ENCODE measurements around the gene SPATA31D3. TPM values are rescaled to one million over a fixed set of nuclear protein-coding genes. Genes with fewer than 3 reads are reported as not detected.
"Not testable (repeated sequence)": the region's sequence is repeated elsewhere in the genome, so short reads cannot be mapped to it uniquely, and the experiment has no call there.

Gene SPATA31D3
- total RNA-seq, 1 donor from 2014 or later: not detected

GRCh38 chr9:81976351-81976750, 33.1 kb downstream of the SPATA31D3 start:
- DNase-seq (ENCODE audit: low read depth): no peak

- peak; percentile 59 for DNase-seq (ENCODE audit: low read depth)
Observed at GRCh38 chr9:81979196-81979595, 35.9 kb downstream of the SPATA31D3 start.

GRCh38 chr9:81980568-81980967, 37.3 kb downstream of the SPATA31D3 start:
- no peak for DNase-seq (ENCODE audit: low read depth)

- no peak for DNase-seq (ENCODE audit: low read depth)
Observed at GRCh38 chr9:81981883-81982282, 38.6 kb downstream of the SPATA31D3 start.

- no peak for DNase-seq (ENCODE audit: low read depth)
Observed at GRCh38 chr9:81984928-81985327, 41.6 kb downstream of the SPATA31D3 start.

- no peak for DNase-seq (ENCODE audit: low read depth)
Observed at GRCh38 chr9:81986051-81986450, 42.8 kb downstream of the SPATA31D3 start.

GRCh38 chr9:81988472-81988871, 45.2 kb downstream of the SPATA31D3 start, which contains the start of gene SPATA31D1:
SPATA31D1 (plus strand) TSS chr9:81988772; CDS start chr9:81988819, 47 bp downstream.
- not testable (repeated sequence) for DNase-seq (ENCODE audit: low read depth)

GRCh38 chr9:81989700-81990099, 46.4 kb downstream of the SPATA31D3 start:
- DNase-seq (ENCODE audit: low read depth): no peak

- no peak for DNase-seq (ENCODE audit: low read depth)
Observed at GRCh38 chr9:81993656-81994055, 50.4 kb downstream of the SPATA31D3 start.

Other genes starting within 250 kb of the SPATA31D3 start
- gene SPATA31D4, start 15.1 kb upstream of the SPATA31D3 start, total RNA-seq: not detected in 2 replicates
- gene SPATA31D1, start 45.3 kb downstream of the SPATA31D3 start, total RNA-seq: not detected in 2 replicates

Measured in myocyte (in vitro differentiated cells).